Stomach smooth muscle (tissue), 2 donors: ENCODE data around the gene ATP2A1.
"Not testable (repeated sequence)": the region's sequence is repeated elsewhere in the genome, so short reads cannot be mapped to it uniquely, and the experiment has no call there.

ENCODE experiments used
- H3K27ac ChIP-seq: one replicate; pipeline ENCODE4 v1.7.0; 2013; ENCODE audit warnings: mild to moderate bottlenecking, low read length, inconsistent platforms
- H3K27me3 ChIP-seq, 2 donors: one replicate each; pipeline ENCODE4 v1.7.0; 2013; ENCODE audit warnings: low read length in 2 of 2; ENCODE audit not compliant: insufficient read depth in 2 of 2, control insufficient read depth in 1 of 2
- H3K36me3 ChIP-seq, 2 donors: one replicate each; pipeline ENCODE4 v1.7.0; 2013; ENCODE audit warnings: low read length in 2 of 2; ENCODE audit not compliant: control insufficient read depth in 2 of 2, insufficient read depth in 2 of 2
- H3K4me1 ChIP-seq: one replicate; pipeline ENCODE4 v1.7.0; 2013; ENCODE audit warnings: low read length; ENCODE audit not compliant: control insufficient read depth, insufficient read depth
- H3K4me3 ChIP-seq, 2 donors: one replicate each; pipeline ENCODE4 v1.7.0; 2013; ENCODE audit warnings: low read length in 2 of 2
- H3K9ac ChIP-seq, 2 donors: one replicate each; pipeline ENCODE4 v1.7.0; 2013; ENCODE audit warnings: low read length in 2 of 2, mild to moderate bottlenecking in 1 of 2
- H3K9me3 ChIP-seq, 2 donors: one replicate each; pipeline ENCODE4 v1.7.0; 2013; ENCODE audit warnings: low read length in 2 of 2; ENCODE audit not compliant: control insufficient read depth in 2 of 2
- donor health status: healthy.
- donor health status: Pancreatic carcinoma.

The ATP2A1 gene

DNA sequence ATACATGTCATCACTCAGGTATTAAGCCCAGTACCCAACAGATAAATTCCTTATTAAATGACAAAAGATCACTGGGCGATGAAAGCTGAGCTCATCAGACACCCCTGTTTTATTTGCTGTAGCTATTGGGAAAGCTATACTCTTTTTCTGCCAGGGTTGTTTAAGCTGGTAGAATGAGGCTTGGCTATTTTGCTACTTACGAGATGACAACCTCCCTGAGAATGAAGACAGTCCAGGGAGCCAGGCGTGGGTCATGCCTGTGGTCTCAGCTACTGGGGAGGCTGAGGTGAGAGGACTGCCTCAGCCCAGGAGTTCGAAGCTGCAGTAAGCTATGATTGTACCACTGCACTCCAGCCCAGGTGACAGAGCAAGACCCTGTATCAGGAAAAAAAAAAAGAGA lies 19.0 kb upstream of the ATP2A1 start:
- Histone ChIP-seq H3K4me1 (peaks cover 3% of the 10 kb centered on the region), H3K4me3 (no peak overlapping the region), H3K9ac (no peak overlapping the region), H3K27ac (no peak overlapping the region), H3K36me3 (no peaks in the 10 kb centered on the region), H3K27me3 (no peaks in the 10 kb centered on the region), H3K9me3 (no peaks in the 10 kb centered on the region)

DNA sequence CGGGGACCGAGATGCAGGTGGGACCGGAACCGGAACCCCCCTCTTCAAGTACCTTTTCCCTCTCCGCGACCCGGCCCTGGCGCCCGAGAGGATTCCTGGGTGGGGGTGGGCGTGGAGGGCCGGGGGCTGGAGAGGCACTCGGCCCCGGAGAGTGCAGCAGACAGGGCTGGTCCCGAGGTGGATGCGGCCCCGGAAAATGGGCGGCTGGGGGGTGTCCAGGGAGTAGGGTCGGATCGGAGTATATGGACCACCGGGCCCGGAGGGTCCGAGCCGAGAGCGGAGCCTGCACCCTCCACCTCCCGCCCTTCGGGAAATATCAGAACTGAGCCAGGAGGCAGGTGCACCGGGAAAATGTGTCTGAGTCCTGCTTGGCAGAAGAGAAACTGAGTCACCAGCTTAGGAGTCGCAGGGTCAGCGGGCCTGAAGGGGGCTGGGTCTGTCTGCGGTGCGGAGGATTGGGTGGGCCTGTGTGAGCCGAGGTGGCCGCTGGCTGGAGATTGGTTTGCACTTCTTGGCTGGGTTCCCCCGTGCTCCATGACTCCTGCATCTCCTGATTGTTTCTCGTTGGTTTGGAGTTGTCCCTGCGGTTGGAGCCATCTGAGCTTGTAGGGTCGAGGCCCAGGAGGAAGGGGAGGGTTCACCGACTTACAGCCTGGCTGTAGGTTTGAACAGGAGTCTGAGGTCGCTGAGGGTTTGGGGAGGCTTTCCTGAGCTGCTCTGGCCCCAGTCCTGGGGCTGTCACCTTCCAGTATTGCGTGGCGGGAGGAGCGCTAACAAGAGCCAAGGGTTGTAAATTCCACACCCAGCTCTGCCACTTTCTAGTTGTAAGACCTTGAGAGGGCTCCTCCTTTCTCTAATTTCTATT lies 14.1 kb upstream of the ATP2A1 start:
- H3K27ac ChIP-seq = peak overlapping the region; percentile 90
- H3K27me3 ChIP-seq = no peaks in the 10 kb centered on the region
- H3K9me3 ChIP-seq = no peaks in the 10 kb centered on the region
- peak overlapping the region; percentile 87 to 95 for H3K9ac ChIP-seq
- H3K4me3 ChIP-seq = peak overlapping the region; percentile 64 to 98
- peaks cover 19% of the 10 kb centered on the region for H3K4me1 ChIP-seq
- H3K36me3 ChIP-seq = peaks cover 11 to 13% of the 10 kb centered on the region in 2 donors

DNA sequence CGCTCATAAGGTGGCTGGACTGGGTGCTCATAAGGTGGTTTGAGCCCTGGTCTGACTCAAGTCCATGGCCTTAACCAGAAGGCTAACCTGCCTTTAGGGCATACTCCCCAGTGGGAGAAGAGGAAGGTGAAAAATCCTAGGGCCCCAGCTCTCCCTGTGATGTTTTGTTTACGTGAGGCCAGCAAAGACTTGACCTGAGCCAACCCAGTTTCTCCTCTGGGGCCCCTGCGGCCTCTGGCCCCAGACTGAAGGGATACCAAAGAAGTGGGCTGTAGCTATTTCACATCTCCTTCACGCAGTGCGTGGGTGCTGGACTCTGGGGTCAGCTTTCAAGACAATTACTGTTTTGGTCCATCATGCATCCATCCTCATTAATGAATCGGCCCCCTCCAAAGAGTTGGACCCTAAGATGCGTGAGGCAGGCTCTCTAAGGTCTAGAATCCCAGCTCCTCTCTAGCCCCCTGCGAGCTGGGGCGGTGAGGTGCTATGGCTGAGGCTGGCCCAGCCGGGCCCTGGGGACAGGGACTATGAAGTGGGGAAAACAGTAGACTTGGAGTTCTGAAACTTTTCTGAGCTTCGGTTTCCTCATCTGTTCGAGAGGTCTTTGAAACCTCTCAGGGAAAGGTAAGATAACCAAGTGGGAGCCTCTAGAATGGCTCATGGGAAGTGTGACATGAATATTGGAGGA lies 13.1 kb upstream of the ATP2A1 start:
- H3K9ac ChIP-seq = peak overlapping the region in 1 of 2 donors; percentile 36
- H3K4me3 ChIP-seq = peak overlapping the region; percentile 64 to 98
- H3K27ac ChIP-seq = no peak overlapping the region

DNA sequence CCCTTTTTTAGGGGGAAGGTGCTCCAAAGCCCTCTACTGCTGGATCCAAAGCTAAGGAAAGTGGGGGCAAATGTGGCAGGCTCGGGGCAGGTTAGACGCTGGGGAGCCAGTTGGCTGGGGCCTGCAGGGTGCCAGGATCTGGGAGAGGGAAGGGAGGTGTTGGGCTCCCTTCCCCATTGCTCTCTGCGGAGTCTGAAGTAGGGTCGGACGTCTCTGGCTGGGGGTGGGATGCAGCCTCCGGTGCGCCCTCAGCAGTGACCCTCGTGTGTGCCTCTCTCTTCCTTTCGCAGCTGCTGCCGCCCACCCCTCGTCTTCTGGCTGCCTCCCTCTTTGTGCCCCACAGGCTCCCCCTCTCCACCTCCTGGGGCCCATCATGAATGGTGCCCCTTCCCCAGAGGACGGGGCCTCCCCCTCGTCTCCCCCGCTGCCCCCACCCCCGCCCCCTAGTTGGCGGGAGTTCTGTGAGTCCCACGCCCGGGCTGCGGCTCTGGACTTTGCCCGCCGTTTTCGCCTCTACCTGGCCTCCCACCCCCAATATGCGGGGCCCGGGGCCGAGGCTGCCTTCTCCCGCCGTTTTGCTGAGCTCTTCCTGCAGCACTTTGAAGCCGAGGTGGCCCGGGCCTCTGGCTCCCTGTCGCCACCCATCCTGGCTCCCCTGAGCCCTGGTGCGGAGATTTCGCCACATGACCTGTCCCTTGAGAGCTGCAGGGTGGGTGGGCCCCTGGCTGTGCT lies 12.4 kb upstream of the ATP2A1 start:
- Histone ChIP-seq H3K36me3 (peaks cover 23 to 26% of the 10 kb centered on the region in 2 donors), H3K4me3 (no peak overlapping the region), H3K27ac (no peak overlapping the region), H3K9ac (no peak overlapping the region), H3K9me3 (no peaks in the 10 kb centered on the region), H3K4me1 (peaks cover 19% of the 10 kb centered on the region), H3K27me3 (no peaks in the 10 kb centered on the region)

More for the DNA sequence above, 13.1 kb upstream of the ATP2A1 start:
- Histone ChIP-seq H3K27me3 (no peaks in the 10 kb centered on the region), H3K9me3 (no peaks in the 10 kb centered on the region), H3K36me3 (peaks cover 20 to 23% of the 10 kb centered on the region in 2 donors), H3K4me1 (peaks cover 19% of the 10 kb centered on the region)

DNA sequence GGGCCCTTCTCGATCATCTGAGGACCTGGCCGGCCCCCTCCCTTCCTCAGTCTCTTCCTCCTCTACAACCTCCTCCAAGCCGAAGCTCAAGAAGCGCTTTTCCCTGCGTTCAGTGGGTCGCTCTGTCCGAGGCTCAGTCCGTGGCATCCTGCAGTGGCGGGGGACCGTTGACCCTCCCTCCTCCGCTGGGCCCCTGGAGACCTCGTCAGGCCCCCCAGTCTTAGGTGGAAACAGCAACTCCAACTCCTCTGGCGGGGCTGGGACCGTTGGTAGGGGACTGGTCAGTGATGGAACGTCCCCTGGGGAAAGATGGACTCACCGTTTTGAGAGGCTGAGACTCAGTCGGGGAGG lies 11.9 kb upstream of the ATP2A1 start:
- Histone ChIP-seq H3K4me3 (no peak overlapping the region), H3K9ac (no peak overlapping the region), H3K27ac (no peak overlapping the region), H3K4me1 (peaks cover 19% of the 10 kb centered on the region), H3K36me3 (peaks cover 25 to 32% of the 10 kb centered on the region in 2 donors), H3K27me3 (no peaks in the 10 kb centered on the region), H3K9me3 (no peaks in the 10 kb centered on the region)

DNA sequence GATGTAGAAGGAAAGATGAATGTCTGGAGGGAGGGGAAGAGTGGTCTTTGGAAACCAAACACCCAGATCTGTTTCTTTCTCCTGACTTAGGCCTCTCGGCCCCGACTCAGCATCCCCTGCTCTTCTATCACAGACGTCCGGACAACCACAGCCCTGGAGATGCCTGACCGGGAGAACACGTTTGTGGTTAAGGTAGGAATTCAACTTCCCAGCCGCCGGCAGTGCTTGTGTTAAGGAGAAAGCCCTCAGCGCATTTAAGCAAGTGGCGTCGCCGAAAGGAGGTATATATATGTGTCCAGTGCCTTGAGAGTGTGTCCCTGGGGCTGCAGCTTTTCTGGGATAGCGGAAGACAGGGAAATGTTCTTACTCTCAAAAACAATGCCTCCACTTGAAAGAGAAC lies 11.0 kb upstream of the ATP2A1 start:
- no peak overlapping the region for H3K4me3 ChIP-seq
- H3K27me3 ChIP-seq = no peaks in the 10 kb centered on the region
- H3K36me3 ChIP-seq = peaks cover 25 to 34% of the 10 kb centered on the region in 2 donors
- no peaks in the 10 kb centered on the region for H3K9me3 ChIP-seq
- no peak overlapping the region for H3K27ac ChIP-seq
- H3K9ac ChIP-seq = no peak overlapping the region
- H3K4me1 ChIP-seq = peaks cover 19% of the 10 kb centered on the region

DNA sequence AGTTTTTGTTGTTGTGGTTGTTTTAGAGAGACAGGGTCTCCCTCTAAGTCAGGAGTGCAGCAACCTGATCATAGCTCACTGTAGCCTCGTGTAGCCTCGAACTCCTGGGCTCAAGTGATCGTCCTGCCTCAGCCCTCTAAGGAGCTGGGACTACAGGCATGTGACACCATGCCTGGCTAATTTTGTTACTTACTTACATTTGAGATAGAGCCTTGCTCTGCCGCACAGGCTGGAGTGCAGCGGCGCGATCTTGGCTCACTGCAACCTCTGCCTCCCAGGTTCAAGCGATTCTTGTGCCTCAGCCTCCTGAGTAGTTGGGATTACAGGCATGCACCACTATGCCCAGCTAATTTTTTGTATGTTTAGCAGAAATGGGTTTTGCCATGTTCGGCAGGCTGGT lies 10.6 kb upstream of the ATP2A1 start:
- not testable (repeated sequence) for H3K27me3 ChIP-seq

DNA sequence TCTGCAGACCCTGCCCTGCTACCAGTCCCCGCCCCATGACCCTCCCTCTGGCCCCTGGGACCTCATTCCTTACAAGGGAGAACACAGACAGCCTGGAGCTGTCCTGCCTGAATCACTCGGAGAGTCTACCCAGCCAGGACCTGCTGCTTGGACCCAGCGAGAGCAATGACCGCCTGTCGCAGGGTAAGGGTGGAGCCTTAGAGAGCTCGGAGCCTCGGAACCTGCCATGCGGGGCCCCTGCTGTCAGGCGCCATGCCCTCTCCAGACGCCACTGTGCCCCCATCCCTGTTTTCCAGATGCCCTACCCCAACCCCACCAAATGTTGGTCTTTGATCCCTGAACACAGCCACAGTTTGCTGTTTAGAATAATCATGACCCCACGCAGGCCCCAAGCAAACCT lies 9.1 kb upstream of the ATP2A1 start:
- no peak overlapping the region for H3K4me3 ChIP-seq
- H3K27ac ChIP-seq = no peak overlapping the region
- peaks cover 30 to 39% of the 10 kb centered on the region in 2 donors for H3K36me3 ChIP-seq
- H3K4me1 ChIP-seq = peaks cover 17% of the 10 kb centered on the region
- no peak overlapping the region for H3K9ac ChIP-seq
- no peaks in the 10 kb centered on the region for H3K27me3 ChIP-seq
- no peaks in the 10 kb centered on the region for H3K9me3 ChIP-seq

More for the DNA sequence above, 10.6 kb upstream of the ATP2A1 start:
- peaks cover 19% of the 10 kb centered on the region for H3K4me1 ChIP-seq
- H3K27ac ChIP-seq, H3K4me3 ChIP-seq, H3K9ac ChIP-seq, H3K9me3 ChIP-seq: not testable (repeated sequence)
- H3K36me3 ChIP-seq = peaks cover 28 to 34% of the 10 kb centered on the region in 2 donors

DNA sequence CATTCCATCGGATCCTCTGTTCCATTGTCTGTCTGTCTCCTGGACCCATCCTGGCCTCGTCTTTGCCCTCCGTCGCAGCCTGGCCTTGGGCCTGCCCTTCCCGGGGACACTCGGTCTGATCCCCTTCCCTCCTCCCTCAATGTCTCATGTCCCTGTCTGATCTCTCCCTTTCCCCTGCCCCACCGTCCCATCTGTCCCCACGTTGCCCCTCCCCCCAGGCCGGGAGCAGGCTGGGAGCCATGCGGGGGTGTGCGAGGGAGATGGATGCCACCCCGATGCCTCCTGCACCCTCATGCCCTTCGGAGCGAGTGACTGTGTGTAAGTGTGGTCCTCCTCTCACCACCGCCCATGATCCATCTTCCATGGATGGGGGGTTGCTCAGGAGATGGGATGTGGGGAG lies 5.3 kb upstream of the ATP2A1 start:
- no peak overlapping the region for H3K27ac ChIP-seq

DNA sequence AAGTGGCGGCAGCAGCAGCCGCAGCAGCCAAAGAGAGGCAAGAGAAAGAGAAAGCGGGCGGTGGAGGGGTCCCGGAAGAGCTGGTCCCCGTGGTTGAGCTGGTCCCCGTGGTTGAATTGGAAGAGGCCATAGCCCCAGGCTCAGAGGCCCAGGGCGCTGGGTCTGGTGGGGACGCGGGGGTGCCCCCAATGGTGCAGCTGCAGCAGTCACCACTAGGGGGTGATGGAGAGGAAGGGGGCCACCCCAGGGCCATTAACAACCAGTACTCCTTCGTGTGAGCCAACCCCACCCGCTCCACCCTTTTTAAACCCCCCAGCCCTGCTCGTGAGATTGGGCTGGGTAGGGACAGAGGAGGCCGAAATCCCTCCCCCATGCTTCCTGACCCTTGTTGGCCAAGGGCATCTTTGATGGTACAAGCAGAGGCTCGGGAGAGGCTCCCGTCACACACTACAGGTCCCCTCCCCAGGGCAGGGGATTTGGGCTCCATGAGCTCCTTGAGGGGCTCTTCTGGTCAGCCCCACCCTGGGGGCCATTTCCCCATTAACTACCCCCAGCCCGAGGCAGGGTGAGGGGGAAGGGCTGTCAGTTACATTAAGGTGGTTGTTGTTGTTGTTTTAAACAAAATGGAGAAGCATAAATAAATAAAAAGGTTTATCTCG lies 4.6 kb upstream of the ATP2A1 start:
- Histone ChIP-seq H3K9me3 (no peaks in the 10 kb centered on the region), H3K9ac (no peak overlapping the region), H3K4me1 (no peaks in the 10 kb centered on the region), H3K27me3 (no peaks in the 10 kb centered on the region), H3K4me3 (no peak overlapping the region), H3K36me3 (peaks cover 28 to 31% of the 10 kb centered on the region in 2 donors), H3K27ac (no peak overlapping the region)

More for the DNA sequence above, 5.3 kb upstream of the ATP2A1 start:
- H3K4me3 ChIP-seq = no peak overlapping the region
- H3K36me3 ChIP-seq = peaks cover 29 to 32% of the 10 kb centered on the region in 2 donors
- H3K9me3 ChIP-seq = no peaks in the 10 kb centered on the region
- no peaks in the 10 kb centered on the region for H3K27me3 ChIP-seq
- H3K4me1 ChIP-seq = no peaks in the 10 kb centered on the region
- H3K9ac ChIP-seq = no peak overlapping the region
